Activated CD4-positive, alpha-beta T cell treated with anti-CD3 and anti-CD28 coated beads, Interleukin-2, amount 10 ng/mL, durations not matched to agents 7 days and 5 days (primary cell): ENCODE results near the gene VIPR2. TPM values are rescaled to one million over a fixed set of nuclear protein-coding genes. Genes with fewer than 3 reads are reported as not detected.
A peak's percentile ranks its signal among the peaks of the same experiment; 100 is the strongest.
"Not testable (repeated sequence)": the region's sequence is repeated elsewhere in the genome, so short reads cannot be mapped to it uniquely, and the experiment has no call there.

Source experiments
- CTCF ChIA-PET: fragments of 350-600 bp; sonication (Branson Sonifier 250); formaldehyde crosslinking; loops from one replicate; lab custom pipeline; 2021; ENCODE audit warnings: antibody characterized with exemption; lab: Charles Lee
- POLR2A ChIA-PET: fragments of 350-600 bp; sonication (Branson Sonifier 250); formaldehyde crosslinking; loops from one replicate; lab custom pipeline; 2021; ENCODE audit warnings: antibody characterized with exemption; lab: Charles Lee
- DNase-seq: peaks from one replicate; pipeline ENCODE4 v3.0.0-alpha.2; 2020
- H3K27ac Mint-ChIP-seq: one replicate; pipeline ENCODE4 v1.8.0; 2021; ENCODE audit warnings: mild to moderate bottlenecking, moderate library complexity, mixed read lengths
- H3K27me3 Mint-ChIP-seq: one replicate; pipeline ENCODE4 v1.8.0; 2021; ENCODE audit warnings: mixed read lengths
- H3K36me3 Mint-ChIP-seq: one replicate; pipeline ENCODE4 v1.8.0; 2021; ENCODE audit warnings: low read depth, mixed read lengths
- H3K4me1 Mint-ChIP-seq: one replicate; pipeline ENCODE4 v1.8.0; 2021; ENCODE audit warnings: mixed read lengths
- H3K4me3 Mint-ChIP-seq: one replicate; pipeline ENCODE4 v1.8.0; 2021; ENCODE audit warnings: mild to moderate bottlenecking, moderate library complexity, mixed read lengths
- H3K9me3 Mint-ChIP-seq: one replicate; pipeline ENCODE4 v1.8.0; 2021; ENCODE audit warnings: mixed read lengths
- total RNA-seq, 2 experiments: library from RNA; stranded (reverse); gene quantifications; one replicate each; pipeline ENCODE4 v1.2.3, GENCODE V29; 2021

Gene VIPR2
- total RNA-seq, 2 experiments from 2014 or later = not detected

GRCh38 chr7:159100281-159101082 is 44.2 kb downstream of the VIPR2 start:
- CTCF ChIA-PET, H3K4me1 Mint-ChIP-seq, H3K4me3 Mint-ChIP-seq, DNase-seq, POLR2A ChIA-PET, H3K27me3 Mint-ChIP-seq, H3K36me3 Mint-ChIP-seq, H3K27ac Mint-ChIP-seq, H3K9me3 Mint-ChIP-seq: not testable (repeated sequence)

DNA sequence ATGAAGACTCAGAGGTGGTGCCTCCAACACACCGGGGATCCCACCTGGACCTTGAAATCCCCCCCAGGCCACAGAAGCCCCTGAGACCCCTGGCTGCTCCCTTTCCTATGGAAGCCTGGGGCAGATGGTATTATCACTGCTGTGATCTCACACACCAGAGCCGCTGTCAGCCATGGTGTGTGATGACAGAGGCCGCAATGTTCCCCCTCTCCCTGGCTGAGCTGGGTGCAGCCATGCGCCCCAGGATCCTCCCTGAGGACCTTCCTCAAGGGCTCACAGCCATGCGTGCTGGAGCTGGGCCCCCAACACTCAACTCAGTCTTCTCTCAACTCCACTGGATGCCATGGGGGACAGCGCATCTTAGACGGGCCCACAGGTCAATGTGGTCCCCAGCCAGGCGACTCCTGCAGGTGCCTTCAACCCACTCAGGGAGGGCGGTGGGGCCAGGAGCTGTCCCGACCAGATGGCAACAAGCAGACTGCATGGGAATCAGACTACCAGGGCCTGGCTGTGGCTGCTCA is 44.9 kb downstream of the VIPR2 start:
- no peak for DNase-seq
- H3K4me1 Mint-ChIP-seq = peaks cover 4% of the 10 kb centered on the region
- POLR2A ChIA-PET = interaction anchor here (0.7 kb wide), 1 partner anchor 210 kb away, joined by 3 read pairs; no protein-coding TSS in a partner anchor
- CTCF ChIA-PET = no interaction called here
- no peak overlapping the region for H3K27ac Mint-ChIP-seq
- H3K27me3 Mint-ChIP-seq = no peaks in the 10 kb centered on the region
- H3K4me3 Mint-ChIP-seq = no peak overlapping the region
- peaks cover 5% of the 10 kb centered on the region for H3K9me3 Mint-ChIP-seq
- H3K36me3 Mint-ChIP-seq = no peaks in the 10 kb centered on the region

- Mint-ChIP-seq H3K4me1 (peaks cover 11% of the 10 kb centered on the region), H3K27me3 (no peaks in the 10 kb centered on the region), H3K4me3 (no peak overlapping the region), H3K9me3 (peaks cover 5% of the 10 kb centered on the region), H3K36me3 (no peaks in the 10 kb centered on the region), H3K27ac (no peak overlapping the region)
- DNase-seq = no peak
- ChIA-PET CTCF (no interaction called here), POLR2A (interaction anchor here (0.7 kb wide), 1 partner anchor 209 kb away, joined by 3 read pairs; no protein-coding TSS in a partner anchor)
These were observed 45.6 kb downstream of the VIPR2 start for GRCh38 chr7:159098811-159099655.

- H3K36me3 Mint-ChIP-seq = no peaks in the 10 kb centered on the region
- POLR2A ChIA-PET = no interaction called here
- CTCF ChIA-PET = no interaction called here
These were observed 46.3 kb downstream of the VIPR2 start for GRCh38 chr7:159098424-159098786.

DNA sequence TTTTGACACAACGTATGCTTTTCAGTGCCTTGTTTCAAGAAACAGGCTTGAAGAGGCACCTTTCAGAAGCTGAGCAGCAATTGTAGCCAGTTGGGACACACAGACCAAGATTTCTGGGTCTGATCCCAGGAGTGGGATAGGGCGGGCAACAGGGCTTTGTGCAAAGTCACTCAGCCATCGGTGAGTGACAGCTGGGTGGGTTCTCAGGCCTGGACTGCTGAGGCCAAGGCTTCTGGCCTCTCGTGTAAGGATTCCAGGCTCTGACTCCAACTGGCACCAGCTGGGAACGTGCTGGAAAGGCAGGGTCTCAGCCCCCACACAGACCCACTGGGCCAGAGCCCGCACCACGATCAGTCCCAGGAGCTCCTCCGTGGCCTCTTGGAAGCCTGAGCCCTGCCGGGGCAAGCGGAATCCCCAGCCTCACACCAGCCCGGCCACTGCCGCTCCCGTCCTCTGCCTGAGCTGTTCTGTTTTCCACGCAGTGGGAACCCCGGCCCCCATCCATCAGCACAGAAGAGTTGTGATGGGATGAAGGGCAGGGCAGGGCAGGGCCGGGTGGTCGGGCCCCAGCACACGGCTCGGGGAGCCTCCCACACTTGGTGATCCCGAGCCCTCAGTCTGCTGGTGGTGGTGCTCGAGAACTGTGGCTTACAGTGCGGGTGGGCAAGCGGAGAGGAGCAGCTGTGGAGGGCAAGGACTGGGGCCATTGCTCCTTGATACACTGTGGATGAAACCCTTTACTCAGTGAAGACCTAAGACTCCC is 46.8 kb downstream of the VIPR2 start:
- H3K27me3 Mint-ChIP-seq = no peaks in the 10 kb centered on the region

More at GRCh38 chr7:159098424-159098786, 46.3 kb downstream of the VIPR2 start:
- Mint-ChIP-seq H3K27me3 (no peaks in the 10 kb centered on the region), H3K9me3 (peaks cover 5% of the 10 kb centered on the region), H3K4me1 (peaks cover 12% of the 10 kb centered on the region), H3K27ac (no peak overlapping the region), H3K4me3 (no peak overlapping the region)
- DNase-seq = no peak

GRCh38 chr7:159096736-159097581 is 47.7 kb downstream of the VIPR2 start:
- H3K9me3 Mint-ChIP-seq = peaks cover 2% of the 10 kb centered on the region
- ChIA-PET CTCF (no interaction called here), POLR2A (no interaction called here)
- no peaks in the 10 kb centered on the region for H3K36me3 Mint-ChIP-seq
- H3K4me3 Mint-ChIP-seq = no peak overlapping the region
- H3K4me1 Mint-ChIP-seq = peaks cover 12% of the 10 kb centered on the region
- no peaks in the 10 kb centered on the region for H3K27me3 Mint-ChIP-seq
- no peak for DNase-seq
- peak overlapping the region; percentile 25 for H3K27ac Mint-ChIP-seq

More for the DNA sequence above, 46.8 kb downstream of the VIPR2 start:
- Mint-ChIP-seq H3K36me3 (no peaks in the 10 kb centered on the region), H3K9me3 (peaks cover 5% of the 10 kb centered on the region), H3K4me1 (peaks cover 12% of the 10 kb centered on the region), H3K4me3 (no peak overlapping the region), H3K27ac (no peak overlapping the region)
- POLR2A ChIA-PET = no interaction called here
- CTCF ChIA-PET = no interaction called here
- DNase-seq = no peak

- CTCF ChIA-PET = no interaction called here
- POLR2A ChIA-PET = no interaction called here
- Mint-ChIP-seq H3K9me3 (no peaks in the 10 kb centered on the region), H3K4me3 (no peak overlapping the region), H3K27ac (no peak overlapping the region), H3K27me3 (no peaks in the 10 kb centered on the region), H3K36me3 (no peaks in the 10 kb centered on the region), H3K4me1 (peaks cover 12% of the 10 kb centered on the region)
- no peak for DNase-seq
These were observed 48.7 kb downstream of the VIPR2 start for GRCh38 chr7:159095979-159096411.

DNA sequence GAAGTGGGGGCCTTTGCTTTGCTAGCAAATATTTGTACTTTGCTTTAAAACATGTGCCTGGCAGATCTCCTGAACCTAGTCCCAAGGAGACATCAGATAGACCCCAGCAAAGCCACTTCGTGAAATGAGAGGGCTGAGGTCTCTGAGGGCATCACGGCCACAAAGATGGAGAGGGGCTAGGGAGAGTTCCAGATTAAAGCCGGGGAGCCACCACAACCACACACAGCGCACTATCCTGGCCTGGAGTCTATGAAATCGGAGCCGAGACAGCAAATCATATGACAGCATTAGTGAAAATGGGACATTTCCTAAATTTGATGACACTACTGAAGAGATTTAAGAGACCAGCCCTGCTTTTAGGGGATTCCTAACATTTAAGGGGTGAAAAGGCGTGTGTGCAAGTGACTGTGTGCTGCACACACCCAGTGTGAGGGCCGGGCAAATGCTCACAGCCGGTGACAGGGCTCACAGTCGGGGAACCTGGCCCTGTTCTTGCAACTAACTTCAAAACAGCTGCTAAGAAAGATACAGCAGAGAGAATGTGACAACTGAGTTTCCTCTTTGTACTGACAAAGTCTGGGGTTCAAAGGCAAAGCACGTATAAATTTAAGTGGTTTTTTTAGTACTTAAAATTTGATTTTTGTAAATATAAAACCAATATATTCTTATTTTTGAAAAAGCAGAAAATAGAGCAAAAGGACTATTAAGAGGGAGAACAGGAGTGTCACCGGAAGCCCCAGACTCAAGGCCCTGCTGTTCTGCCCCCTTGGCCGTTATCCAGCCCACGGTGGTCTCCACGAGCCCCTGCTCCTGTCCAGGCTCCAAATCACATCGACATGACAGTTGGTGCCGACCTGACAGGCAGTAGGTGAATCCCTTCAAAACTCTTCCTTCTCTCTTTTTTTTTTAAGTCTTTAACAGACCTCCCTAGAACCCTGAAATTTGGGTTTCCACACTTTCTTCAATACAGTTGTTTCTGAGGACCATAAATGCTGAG is 49.5 kb downstream of the VIPR2 start:
- H3K4me1 Mint-ChIP-seq = peaks cover 12% of the 10 kb centered on the region
- ChIA-PET CTCF (no interaction called here), POLR2A (no interaction called here)
- no peak overlapping the region for H3K27ac Mint-ChIP-seq
- no peaks in the 10 kb centered on the region for H3K36me3 Mint-ChIP-seq
- H3K27me3 Mint-ChIP-seq = no peaks in the 10 kb centered on the region
- H3K9me3 Mint-ChIP-seq = no peaks in the 10 kb centered on the region
- DNase-seq = no peak
- H3K4me3 Mint-ChIP-seq = no peak overlapping the region

DNA sequence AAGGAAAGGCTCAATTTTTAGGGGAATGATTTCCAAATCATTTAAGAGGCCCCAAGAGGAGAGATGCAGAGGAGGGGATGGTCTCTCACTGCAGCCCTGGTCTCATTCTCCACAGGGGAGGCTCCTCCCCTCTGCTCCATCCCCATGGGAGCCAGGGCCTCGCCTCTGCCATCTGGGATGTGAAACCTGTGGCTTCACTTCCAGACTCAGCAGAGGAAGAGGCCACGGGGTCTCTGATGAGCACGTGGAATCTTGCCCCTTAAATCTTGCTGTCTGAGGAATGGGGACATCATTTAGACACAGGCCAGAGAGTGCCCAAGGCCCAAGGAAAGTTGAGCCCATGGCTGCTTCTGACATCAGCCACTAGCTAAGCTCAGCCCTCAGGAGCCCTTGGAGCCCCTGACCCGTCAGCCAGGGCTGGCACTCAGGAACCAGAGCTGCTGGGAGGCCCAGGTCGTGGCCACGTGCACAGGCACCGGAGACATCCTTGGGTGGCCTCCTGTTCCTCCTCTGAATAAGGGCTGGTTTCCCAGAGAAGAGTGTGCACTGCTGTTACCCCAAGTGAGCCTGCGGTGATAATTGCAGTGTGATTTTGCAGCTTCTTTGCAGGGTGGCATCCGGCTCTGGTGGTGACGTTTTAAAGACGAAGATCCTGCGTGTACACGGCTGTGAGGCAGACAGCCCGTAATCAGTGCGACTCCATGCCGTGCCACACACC is 50.5 kb downstream of the VIPR2 start:
- Mint-ChIP-seq H3K27ac (no peak overlapping the region), H3K27me3 (no peaks in the 10 kb centered on the region), H3K9me3 (no peaks in the 10 kb centered on the region), H3K4me3 (no peak overlapping the region), H3K4me1 (peaks cover 12% of the 10 kb centered on the region), H3K36me3 (no peaks in the 10 kb centered on the region)
- DNase-seq = peak; percentile 16
- CTCF ChIA-PET = no interaction called here
- POLR2A ChIA-PET = no interaction called here

DNA sequence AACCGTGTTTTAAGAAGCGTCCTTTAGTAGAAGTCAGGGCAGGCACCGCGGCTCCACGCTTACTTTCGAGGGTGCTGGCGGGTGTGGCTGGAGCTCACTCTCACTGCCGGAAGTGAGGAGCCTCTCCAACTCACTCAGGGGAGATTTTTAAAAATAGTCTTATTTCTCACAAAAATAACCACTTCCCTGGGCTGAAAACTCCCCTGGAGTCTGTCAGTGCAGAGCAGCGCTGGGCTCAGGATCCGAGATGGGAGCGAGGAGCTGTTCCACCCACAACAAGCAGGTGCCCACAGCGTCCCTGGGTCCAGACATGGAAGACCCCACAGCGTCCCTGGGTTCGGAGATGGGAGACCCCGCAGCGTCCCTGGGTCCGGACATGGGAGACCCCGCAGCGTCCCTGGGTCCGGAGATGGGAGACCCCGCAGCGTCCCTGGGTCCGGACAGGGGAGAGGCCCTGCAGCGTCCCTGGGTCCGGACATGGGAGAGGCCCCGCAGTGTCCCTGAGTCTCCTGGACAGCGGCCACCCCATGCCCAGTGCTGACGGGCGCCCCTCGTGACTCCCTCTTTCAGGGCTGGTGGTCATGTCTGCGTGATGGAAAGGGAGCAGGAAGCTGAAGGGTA is 51.2 kb downstream of the VIPR2 start:
- Mint-ChIP-seq H3K4me3 (no peak overlapping the region), H3K27me3 (no peaks in the 10 kb centered on the region), H3K9me3 (no peaks in the 10 kb centered on the region), H3K36me3 (no peaks in the 10 kb centered on the region), H3K4me1 (peaks cover 12% of the 10 kb centered on the region), H3K27ac (no peak overlapping the region)
- ChIA-PET POLR2A (no interaction called here), CTCF (no interaction called here)
- no peak for DNase-seq
